ENCODE measurements around the gene SETX. TPM values are rescaled to one million over a fixed set of nuclear protein-coding genes. Genes with fewer than 3 reads are reported as not detected.
"Not testable (repeated sequence)": the region's sequence is repeated elsewhere in the genome, so short reads cannot be mapped to it uniquely, and the experiment has no call there.

Gene SETX
- total RNA-seq, 2 donors from 2014 or later: 57.9 to 78.5 TPM

GRCh38 chr9:132274861-132275260 lies 79.9 kb downstream of the SETX start:
- H3K27me3 ChIP-seq (replicated peaks; ENCODE audit: insufficient read depth): no peaks in the 10 kb centered on the region
- no peaks in the 10 kb centered on the region for H3K9me3 ChIP-seq
- no peak overlapping the region for H3K4me3 ChIP-seq
- no peaks in the 10 kb centered on the region for H3K4me1 ChIP-seq (ENCODE audit: control insufficient read depth in 1 of 2, low read depth in 2 of 2)
- DNase-seq (ENCODE audit: low spot score): no peak
- peaks cover 50% of the 10 kb centered on the region for H3K36me3 ChIP-seq
- no peak for ATAC-seq (ENCODE audit: insufficient number of reproducible peaks, low FRiP score, low read depth)
- no peak for TF ChIP-seq CTCF (IDR thresholded peaks at IDR 0.05)
- H3K27ac ChIP-seq: no peak overlapping the region

GRCh38 chr9:132269704-132270516 lies 84.9 kb downstream of the SETX start:
- peaks cover 31% of the 10 kb centered on the region for H3K36me3 ChIP-seq

GRCh38 chr9:132268725-132269352 lies 85.9 kb downstream of the SETX start:
- no peaks in the 10 kb centered on the region for H3K9me3 ChIP-seq
- H3K4me3 ChIP-seq: no peak overlapping the region
- TF ChIP-seq CTCF (IDR thresholded peaks at IDR 0.05): peak; percentile 81
- no peak overlapping the region for H3K27ac ChIP-seq
- no peaks in the 10 kb centered on the region for H3K4me1 ChIP-seq (ENCODE audit: control insufficient read depth in 1 of 2, low read depth in 2 of 2)
- ATAC-seq (ENCODE audit: insufficient number of reproducible peaks, low FRiP score, low read depth): no peak
- DNase-seq (ENCODE audit: low spot score): no peak
- H3K36me3 ChIP-seq: peaks cover 32% of the 10 kb centered on the region
- H3K27me3 ChIP-seq (replicated peaks; ENCODE audit: insufficient read depth): no peaks in the 10 kb centered on the region

More at GRCh38 chr9:132269704-132270516, 84.9 kb downstream of the SETX start:
- H3K9me3 ChIP-seq; DNase-seq (ENCODE audit: low spot score); ATAC-seq (ENCODE audit: insufficient number of reproducible peaks, low FRiP score, low read depth); H3K27me3 ChIP-seq (replicated peaks; ENCODE audit: insufficient read depth); H3K4me3 ChIP-seq; H3K4me1 ChIP-seq (ENCODE audit: control insufficient read depth in 1 of 2, low read depth in 2 of 2): not testable (repeated sequence)
- peak overlapping the region in 1 of 2 donors; percentile 4 for H3K27ac ChIP-seq

- Histone ChIP-seq H3K4me1 (ENCODE audit: control insufficient read depth in 1 of 2, low read depth in 2 of 2) (no peaks in the 10 kb centered on the region), H3K27ac (no peak overlapping the region), H3K36me3 (peaks cover 38% of the 10 kb centered on the region), H3K4me3 (no peak overlapping the region), H3K9me3 (no peaks in the 10 kb centered on the region), H3K27me3 (replicated peaks; ENCODE audit: insufficient read depth) (no peaks in the 10 kb centered on the region)
- no peak for TF ChIP-seq CTCF (IDR thresholded peaks at IDR 0.05)
- no peak for ATAC-seq (ENCODE audit: insufficient number of reproducible peaks, low FRiP score, low read depth)
- DNase-seq (ENCODE audit: low spot score): no peak
Observed at GRCh38 chr9:132267660-132268059, 87.1 kb downstream of the SETX start.

GRCh38 chr9:132266017-132266416 lies 88.8 kb downstream of the SETX start:
- Histone ChIP-seq H3K4me1 (ENCODE audit: control insufficient read depth in 1 of 2, low read depth in 2 of 2) (no peaks in the 10 kb centered on the region), H3K36me3 (peaks cover 35% of the 10 kb centered on the region), H3K4me3 (no peak overlapping the region), H3K9me3 (no peaks in the 10 kb centered on the region), H3K27ac (no peak overlapping the region), H3K27me3 (replicated peaks; ENCODE audit: insufficient read depth) (no peaks in the 10 kb centered on the region)
- no peak for TF ChIP-seq CTCF (IDR thresholded peaks at IDR 0.05)
- DNase-seq (ENCODE audit: low spot score) (no peak), ATAC-seq (ENCODE audit: insufficient number of reproducible peaks, low FRiP score, low read depth) (no peak)
